ENCODE data around the gene FKBP6.
"Not testable (repeated sequence)": the region's sequence is repeated elsewhere in the genome, so short reads cannot be mapped to it uniquely, and the experiment has no call there.

The FKBP6 gene, protein sequence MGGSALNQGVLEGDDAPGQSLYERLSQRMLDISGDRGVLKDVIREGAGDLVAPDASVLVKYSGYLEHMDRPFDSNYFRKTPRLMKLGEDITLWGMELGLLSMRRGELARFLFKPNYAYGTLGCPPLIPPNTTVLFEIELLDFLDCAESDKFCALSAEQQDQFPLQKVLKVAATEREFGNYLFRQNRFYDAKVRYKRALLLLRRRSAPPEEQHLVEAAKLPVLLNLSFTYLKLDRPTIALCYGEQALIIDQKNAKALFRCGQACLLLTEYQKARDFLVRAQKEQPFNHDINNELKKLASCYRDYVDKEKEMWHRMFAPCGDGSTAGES

DNA sequence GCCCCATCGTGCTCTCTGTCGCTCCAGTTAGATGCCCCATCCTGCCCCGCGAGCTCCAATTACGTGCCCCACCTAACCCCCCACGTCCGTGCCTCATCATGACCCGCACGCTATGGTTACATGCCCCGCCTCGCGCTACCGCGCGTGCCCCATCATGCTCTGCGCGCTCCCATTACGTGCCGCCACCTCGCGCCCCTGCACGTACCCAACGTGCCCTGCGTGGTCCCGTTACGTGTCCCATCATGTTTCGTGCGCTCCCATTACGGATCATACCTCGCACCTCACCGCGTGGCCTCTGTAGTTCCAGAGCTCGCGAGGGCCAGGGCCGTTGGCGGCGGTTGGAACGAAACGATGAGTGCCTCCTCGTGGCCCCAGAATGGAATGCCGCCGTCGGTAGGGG lies at the start of gene FKBP6, which contains the start of gene TRIM50:
TSS of gene FKBP6 (plus strand) at position 240 of the 400 bp plus-strand sequence. CDS start 268 bp downstream, outside the sequence.
TSS of gene TRIM50 (minus strand) at position 161 of the 400 bp plus-strand sequence. CDS start 3,295 bp downstream, outside the sequence.
- H3K9me3 Mint-ChIP-seq; H3K4me1 Mint-ChIP-seq (ENCODE audit: low read depth); H3K4me3 Mint-ChIP-seq; H3K27ac Mint-ChIP-seq; H3K27me3 Mint-ChIP-seq (ENCODE audit: low read depth); H3K36me3 Mint-ChIP-seq (ENCODE audit: low read depth): not testable (repeated sequence)

DNA sequence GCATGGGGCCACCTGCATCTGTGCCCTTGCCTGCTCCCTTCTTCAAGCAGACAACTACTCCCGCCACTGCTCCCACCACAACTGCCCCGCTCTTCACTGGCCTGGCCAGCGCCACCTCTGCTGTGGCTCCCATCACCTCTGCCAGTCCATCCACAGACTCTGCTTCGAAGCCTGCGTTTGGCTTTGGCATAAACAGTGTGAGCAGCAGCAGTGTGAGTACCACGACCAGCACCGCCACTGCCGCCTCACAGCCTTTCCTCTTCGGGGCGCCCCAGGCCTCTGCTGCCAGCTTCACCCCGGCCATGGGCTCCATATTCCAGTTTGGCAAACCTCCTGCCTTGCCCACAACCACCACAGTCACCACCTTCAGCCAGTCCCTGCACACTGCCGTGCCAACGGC lies 30.7 kb upstream of the FKBP6 start:
- H3K4me3 Mint-ChIP-seq; H3K9me3 Mint-ChIP-seq; H3K36me3 Mint-ChIP-seq (ENCODE audit: low read depth); H3K4me1 Mint-ChIP-seq (ENCODE audit: low read depth); H3K27me3 Mint-ChIP-seq (ENCODE audit: low read depth); H3K27ac Mint-ChIP-seq: not testable (repeated sequence)

DNA sequence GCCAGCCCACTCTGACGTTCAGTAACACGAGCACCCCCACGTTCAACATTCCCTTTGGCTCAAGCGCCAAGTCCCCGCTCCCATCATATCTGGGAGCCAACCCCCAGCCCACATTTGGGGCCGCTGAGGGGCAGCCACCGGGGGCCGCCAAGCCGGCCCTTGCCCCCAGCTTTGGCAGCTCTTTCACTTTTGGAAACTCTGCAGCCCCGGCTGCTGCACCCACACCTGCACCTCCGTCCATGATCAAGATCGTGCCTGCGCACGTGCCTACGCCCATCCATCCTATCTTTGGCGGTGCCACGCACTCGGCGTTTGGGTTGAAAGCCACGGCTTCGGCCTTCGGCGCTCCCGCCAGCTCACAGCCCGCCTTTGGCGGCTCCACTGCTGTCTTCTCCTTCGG lies 30.3 kb upstream of the FKBP6 start:
- not testable (repeated sequence) for H3K9me3 Mint-ChIP-seq; H3K27me3 Mint-ChIP-seq (ENCODE audit: low read depth); H3K27ac Mint-ChIP-seq; H3K4me3 Mint-ChIP-seq; H3K36me3 Mint-ChIP-seq (ENCODE audit: low read depth); H3K4me1 Mint-ChIP-seq (ENCODE audit: low read depth)

DNA sequence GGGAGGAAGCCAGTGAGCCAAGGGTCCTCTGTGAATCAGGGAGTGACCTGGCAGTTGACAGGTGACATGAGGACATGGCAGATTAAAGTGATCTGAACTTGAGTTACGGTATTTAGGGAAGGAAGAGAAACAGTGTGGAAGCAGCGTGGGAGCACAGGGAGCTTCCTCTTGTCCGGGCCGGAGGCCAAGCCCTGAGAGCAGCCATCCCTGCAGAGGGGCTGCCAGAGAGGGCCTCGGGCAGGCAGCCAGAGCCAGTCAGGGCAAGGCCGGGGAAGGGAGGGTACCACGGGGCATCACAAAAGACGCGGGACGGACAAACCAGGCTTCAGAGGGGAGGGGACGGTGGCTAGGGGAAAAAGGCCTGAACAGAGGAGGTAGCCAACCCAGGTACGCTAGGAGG lies 28.1 kb upstream of the FKBP6 start:
- H3K9me3 Mint-ChIP-seq = not testable (repeated sequence)

DNA sequence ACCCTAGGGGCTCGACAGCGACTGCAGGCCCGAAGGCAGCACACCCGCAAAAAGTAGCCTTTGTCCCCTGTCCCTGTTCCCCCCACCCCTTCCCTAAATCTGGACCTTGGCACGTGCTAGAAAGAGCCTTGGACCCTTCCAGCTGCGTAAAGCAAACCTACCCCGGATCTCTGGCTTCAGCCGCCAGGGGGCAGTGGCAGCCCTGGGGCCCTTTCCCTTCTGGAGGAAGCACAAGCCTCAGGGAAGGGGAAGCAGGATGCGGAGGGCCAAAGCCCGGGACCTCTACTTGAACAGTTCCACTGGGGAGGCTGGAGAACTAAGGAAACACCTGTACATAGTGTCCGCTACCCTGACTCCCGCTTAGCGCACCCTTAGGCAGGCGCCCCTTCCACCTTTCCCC lies 26.9 kb upstream of the FKBP6 start:
- H3K27me3 Mint-ChIP-seq (ENCODE audit: low read depth); H3K4me3 Mint-ChIP-seq; H3K9me3 Mint-ChIP-seq; H3K27ac Mint-ChIP-seq; H3K4me1 Mint-ChIP-seq (ENCODE audit: low read depth): not testable (repeated sequence)
- peaks cover 15% of the 10 kb centered on the region for H3K36me3 Mint-ChIP-seq (ENCODE audit: low read depth)

More for the DNA sequence above, 28.1 kb upstream of the FKBP6 start:
- not testable (repeated sequence) for H3K4me3 Mint-ChIP-seq; H3K36me3 Mint-ChIP-seq (ENCODE audit: low read depth); H3K4me1 Mint-ChIP-seq (ENCODE audit: low read depth); H3K27me3 Mint-ChIP-seq (ENCODE audit: low read depth); H3K27ac Mint-ChIP-seq

DNA sequence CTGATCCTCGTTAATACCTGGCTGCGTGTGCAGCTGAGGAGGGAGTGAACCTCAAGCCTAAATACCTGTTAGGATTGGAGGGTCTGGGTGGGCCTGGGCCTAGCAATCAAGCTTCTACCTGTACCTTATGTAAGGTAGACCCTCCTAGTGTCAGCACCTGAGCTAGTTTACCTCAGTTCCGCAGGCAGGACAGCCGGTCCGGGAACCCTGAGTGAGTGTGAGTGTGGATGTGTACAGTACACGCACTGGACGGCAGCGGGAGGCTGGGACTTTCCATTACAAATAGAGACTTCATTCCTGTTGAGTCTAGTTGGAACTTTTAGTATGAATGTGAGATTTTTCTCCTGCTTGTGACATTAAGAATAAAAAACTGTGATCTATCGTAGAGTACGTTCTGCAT lies 25.1 kb upstream of the FKBP6 start:
- H3K9me3 Mint-ChIP-seq; H3K27ac Mint-ChIP-seq; H3K4me3 Mint-ChIP-seq; H3K27me3 Mint-ChIP-seq (ENCODE audit: low read depth); H3K4me1 Mint-ChIP-seq (ENCODE audit: low read depth): not testable (repeated sequence)
- peaks cover 25% of the 10 kb centered on the region for H3K36me3 Mint-ChIP-seq (ENCODE audit: low read depth)

DNA sequence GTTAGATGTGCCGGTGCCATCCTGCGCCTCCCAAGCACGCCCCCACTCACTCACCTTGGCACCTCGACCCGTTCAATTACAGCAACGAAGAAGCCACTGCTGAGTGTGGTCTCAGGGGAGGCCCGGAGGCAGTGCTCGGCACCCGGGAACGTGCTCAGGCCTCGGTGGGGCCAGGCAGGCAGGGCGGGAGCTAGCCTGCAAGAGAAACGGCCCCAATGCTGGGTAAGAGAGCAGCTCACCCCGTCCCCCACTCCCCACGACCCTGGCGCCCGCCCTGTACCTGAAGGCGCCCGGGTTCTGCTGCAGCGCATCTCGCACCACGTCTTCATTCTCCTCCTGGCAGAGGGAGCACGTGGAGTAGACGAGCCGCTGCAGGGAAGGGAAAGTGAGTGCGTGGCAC lies 24.4 kb upstream of the FKBP6 start:
- Mint-ChIP-seq H3K27me3 (ENCODE audit: low read depth) (no peaks in the 10 kb centered on the region), H3K4me1 (ENCODE audit: low read depth) (peaks cover 12% of the 10 kb centered on the region), H3K9me3 (no peaks in the 10 kb centered on the region), H3K4me3 (no peak overlapping the region), H3K36me3 (ENCODE audit: low read depth) (peaks cover 28% of the 10 kb centered on the region), H3K27ac (no peak overlapping the region)

DNA sequence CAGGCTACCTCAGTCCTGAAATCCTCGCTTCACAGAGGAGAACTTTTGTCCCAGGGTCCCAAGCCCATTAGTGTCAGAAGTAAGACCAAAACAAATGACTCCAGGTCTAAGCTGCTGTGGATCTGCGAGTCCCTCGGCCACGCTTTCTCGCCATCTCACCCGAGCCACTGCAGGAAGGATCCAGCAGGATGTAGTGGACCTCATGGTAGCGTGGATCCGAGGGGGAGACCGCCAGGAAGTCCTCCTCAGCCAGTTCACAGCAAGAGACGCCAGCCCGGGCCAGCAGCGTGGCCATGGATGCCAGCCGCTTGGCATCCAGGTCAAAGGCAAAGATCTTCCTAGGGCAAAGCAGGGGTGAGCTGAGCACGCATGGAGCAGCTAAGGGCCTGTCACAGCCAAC lies 23.9 kb upstream of the FKBP6 start:
- Mint-ChIP-seq H3K4me3 (no peak overlapping the region), H3K27me3 (ENCODE audit: low read depth) (no peaks in the 10 kb centered on the region), H3K36me3 (ENCODE audit: low read depth) (peaks cover 32% of the 10 kb centered on the region), H3K9me3 (no peaks in the 10 kb centered on the region), H3K4me1 (ENCODE audit: low read depth) (peaks cover 13% of the 10 kb centered on the region), H3K27ac (no peak overlapping the region)

DNA sequence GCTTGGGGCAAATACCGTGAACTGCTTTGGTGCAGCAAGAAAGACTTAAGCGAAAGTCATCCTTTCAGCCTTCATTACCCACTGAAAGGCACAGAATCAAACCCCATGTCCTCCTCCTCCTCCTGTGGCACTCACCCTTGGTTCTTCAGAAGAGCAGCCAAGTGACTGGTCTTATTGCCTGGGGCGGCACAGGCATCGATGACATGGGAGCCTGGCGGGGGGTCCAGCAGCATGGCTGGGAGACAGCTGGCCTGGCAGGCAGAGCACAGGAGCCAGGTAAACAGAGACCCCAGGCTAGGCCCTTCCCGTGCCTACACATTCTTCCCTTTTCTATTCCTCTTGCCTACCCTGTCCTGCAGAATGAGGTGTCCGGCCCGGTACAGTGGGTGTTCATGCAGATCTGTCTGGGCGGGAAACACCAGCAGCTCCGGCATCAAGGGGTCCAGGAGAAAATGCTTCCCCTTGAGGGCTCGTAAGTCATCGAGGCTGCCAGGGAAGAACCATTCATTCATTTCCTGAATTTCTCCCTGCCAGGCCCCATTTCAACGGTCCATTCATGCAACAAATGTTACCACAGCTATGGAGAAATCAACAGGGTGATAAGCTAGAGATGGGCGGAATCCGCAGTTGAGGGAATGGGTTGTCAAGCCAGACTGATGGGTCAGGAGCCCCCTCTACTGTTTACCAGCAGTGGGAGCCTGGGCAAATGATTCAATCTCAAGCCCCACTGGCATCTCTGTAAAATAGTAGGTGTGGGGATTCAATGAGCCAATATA lies 23.2 kb upstream of the FKBP6 start:
- H3K27ac Mint-ChIP-seq; H3K27me3 Mint-ChIP-seq (ENCODE audit: low read depth): not testable (repeated sequence)
- peaks cover 32% of the 10 kb centered on the region for H3K36me3 Mint-ChIP-seq (ENCODE audit: low read depth)

DNA sequence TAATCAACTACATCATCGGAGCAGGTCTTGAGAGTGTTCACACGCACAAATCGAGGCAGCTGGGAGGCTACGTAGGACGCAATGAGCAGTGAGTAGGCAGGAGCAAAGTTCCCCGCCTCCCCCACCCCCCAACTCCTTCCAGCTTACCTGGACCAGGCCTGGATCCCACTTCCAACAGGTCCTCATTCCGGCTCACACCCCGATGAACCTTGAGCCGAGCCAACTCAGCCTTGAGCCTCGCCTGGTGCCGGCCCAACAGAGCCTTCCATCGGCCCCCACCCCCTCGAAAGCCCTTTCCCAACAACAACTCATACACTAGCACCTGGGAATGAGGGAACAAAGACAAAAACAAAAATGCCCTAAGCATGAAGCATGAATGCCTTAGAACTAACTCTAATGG lies 20.5 kb upstream of the FKBP6 start:
- peak overlapping the region; percentile 97 for H3K4me3 Mint-ChIP-seq
- peaks cover 32% of the 10 kb centered on the region for H3K36me3 Mint-ChIP-seq (ENCODE audit: low read depth)
- peak overlapping the region; percentile 75 for H3K27ac Mint-ChIP-seq
- H3K27me3 Mint-ChIP-seq (ENCODE audit: low read depth) = no peaks in the 10 kb centered on the region
- H3K4me1 Mint-ChIP-seq (ENCODE audit: low read depth) = peaks cover 15% of the 10 kb centered on the region
- no peaks in the 10 kb centered on the region for H3K9me3 Mint-ChIP-seq

More for the DNA sequence above, 23.2 kb upstream of the FKBP6 start:
- H3K9me3 Mint-ChIP-seq, H3K4me3 Mint-ChIP-seq: not testable (repeated sequence)
- peaks cover 15% of the 10 kb centered on the region for H3K4me1 Mint-ChIP-seq (ENCODE audit: low read depth)

DNA sequence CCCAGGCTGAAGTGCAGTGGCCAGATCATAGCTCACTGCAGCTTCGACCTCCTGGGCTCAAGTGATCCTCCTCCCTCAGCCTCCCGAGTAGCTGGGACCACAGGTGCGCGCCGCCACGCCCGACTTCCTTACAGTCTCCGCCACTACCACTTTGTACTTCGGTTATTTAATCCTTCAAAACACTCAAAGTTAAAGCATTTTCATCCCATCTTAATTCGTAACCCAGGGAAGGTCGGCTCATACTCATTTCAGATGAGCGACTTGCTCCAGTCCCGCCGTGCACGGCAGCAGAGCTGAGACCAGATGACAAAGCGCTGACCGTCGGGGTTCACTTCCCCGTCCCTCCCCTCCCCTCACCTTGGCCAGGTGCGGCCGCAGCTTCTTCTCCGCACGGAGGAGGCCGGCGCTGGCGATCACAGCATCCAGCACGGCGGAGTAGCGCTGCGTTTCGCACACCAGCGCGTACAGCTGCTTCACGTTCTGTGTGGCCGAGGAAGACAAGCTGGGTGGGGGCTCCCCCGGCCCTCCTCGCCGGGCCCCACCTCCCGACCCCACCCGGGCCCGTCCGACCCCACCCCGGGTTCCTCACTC lies 19.8 kb upstream of the FKBP6 start:
- Mint-ChIP-seq H3K27me3 (ENCODE audit: low read depth) (no peaks in the 10 kb centered on the region), H3K36me3 (ENCODE audit: low read depth) (peaks cover 29% of the 10 kb centered on the region), H3K4me3 (peak overlapping the region; percentile 97), H3K9me3 (no peaks in the 10 kb centered on the region), H3K27ac (peak overlapping the region; percentile 94), H3K4me1 (ENCODE audit: low read depth) (peaks cover 15% of the 10 kb centered on the region)

DNA sequence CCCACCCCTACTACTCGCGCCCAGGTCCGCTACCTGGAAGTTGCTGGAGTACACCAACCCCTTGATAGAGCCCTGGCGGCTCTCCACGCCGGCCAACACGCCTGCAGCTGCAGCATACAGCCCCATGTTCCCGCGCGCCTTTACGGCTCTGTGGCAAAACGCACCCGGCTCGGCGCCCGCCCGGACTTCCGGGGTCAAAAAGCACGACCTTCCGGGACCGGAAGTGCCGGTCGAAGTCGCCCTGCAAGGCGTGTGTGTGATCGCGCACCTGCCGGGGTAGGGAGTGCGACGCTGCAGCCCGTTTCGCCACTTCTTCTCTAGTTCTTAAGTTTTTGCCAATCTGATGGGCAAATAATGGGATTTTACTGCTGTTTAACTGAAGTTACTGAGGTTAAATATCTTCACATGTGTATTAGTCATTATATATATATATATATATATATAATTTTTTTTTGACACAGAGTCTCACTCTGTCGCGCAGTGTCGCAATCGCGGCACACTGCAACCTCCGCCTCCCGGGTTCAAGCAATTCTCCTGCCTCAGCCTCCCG lies 19.2 kb upstream of the FKBP6 start, which contains the start of gene NSUN5:
TSS of gene NSUN5 (minus strand) at position 162 of the 550 bp plus-strand sequence. CDS start at position 126, 36 bp downstream.
- H3K4me3 Mint-ChIP-seq = peak within 1 kb of the TSS; percentile 97
- peak within 1 kb of the TSS; percentile 94 for H3K27ac Mint-ChIP-seq
- H3K4me1 Mint-ChIP-seq (ENCODE audit: low read depth) = peaks cover 15% of the 10 kb centered on the region
- H3K36me3 Mint-ChIP-seq (ENCODE audit: low read depth) = peaks cover 27% of the 10 kb centered on the region
- H3K27me3 Mint-ChIP-seq (ENCODE audit: low read depth) = no peaks in the 10 kb centered on the region
- H3K9me3 Mint-ChIP-seq = no peaks in the 10 kb centered on the region

DNA sequence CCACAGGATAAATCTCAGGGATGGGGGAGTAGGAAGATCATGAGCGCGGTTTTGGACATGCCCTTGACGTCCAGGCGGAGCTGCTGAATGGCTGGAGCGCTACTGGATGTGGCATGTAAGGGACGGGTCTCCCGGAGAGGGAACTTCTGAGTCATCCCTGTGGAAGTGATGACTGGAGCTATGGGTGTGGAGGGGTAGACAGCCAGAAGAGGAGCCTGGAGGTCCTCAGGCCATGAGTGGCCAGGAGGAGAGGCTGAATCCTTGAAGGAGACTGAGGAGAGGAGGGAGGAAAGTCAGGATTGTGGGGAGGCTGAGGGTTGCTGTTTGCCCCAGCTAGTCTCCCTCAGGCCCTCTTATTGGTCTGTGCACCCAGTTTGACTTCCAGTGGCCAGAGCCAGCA lies 16.5 kb upstream of the FKBP6 start:
- peaks cover 15% of the 10 kb centered on the region for H3K4me1 Mint-ChIP-seq (ENCODE audit: low read depth)
- not testable (repeated sequence) for H3K27ac Mint-ChIP-seq; H3K27me3 Mint-ChIP-seq (ENCODE audit: low read depth); H3K9me3 Mint-ChIP-seq; H3K4me3 Mint-ChIP-seq
- H3K36me3 Mint-ChIP-seq (ENCODE audit: low read depth) = peaks cover 15% of the 10 kb centered on the region

DNA sequence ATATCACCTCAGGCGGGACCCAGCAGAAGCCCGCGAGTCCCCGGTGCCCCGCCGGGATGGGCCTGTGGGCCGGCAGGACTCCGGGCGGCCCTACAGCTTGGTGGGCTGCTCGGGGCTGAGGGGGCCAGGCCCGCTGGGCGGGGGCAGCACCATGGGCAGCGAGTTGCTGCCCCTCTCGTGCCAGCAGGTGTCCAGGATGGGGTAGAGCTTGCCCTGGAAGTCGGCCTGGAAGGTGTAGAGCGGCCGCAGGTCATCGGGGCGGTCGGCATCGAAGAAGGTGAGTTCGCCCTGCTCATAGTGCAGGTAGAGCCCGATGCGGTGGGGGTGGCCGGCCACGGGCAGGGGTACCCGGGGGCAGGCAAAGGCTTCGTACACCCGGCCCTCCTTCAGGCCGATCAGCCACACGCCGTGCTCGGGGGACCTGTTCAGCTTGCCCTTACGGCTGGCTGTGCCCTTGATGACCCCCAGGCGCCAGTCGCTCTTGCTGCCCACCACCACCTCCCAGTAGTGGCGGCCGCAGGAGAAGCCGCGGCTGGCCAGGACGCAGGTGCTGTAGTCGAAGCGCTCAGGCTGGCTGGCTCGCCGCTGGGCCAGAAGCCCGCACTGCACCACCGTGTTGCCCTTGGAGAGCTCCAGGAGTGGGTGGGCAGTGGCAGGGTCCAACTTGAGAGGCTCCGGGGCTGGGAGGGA lies 15.0 kb upstream of the FKBP6 start:
- no peaks in the 10 kb centered on the region for H3K27me3 Mint-ChIP-seq (ENCODE audit: low read depth)
- no peak overlapping the region for H3K27ac Mint-ChIP-seq
- H3K36me3 Mint-ChIP-seq (ENCODE audit: low read depth) = peaks cover 6% of the 10 kb centered on the region
- H3K9me3 Mint-ChIP-seq = no peaks in the 10 kb centered on the region
- peaks cover 5% of the 10 kb centered on the region for H3K4me1 Mint-ChIP-seq (ENCODE audit: low read depth)
- no peak overlapping the region for H3K4me3 Mint-ChIP-seq
